ENCODE measurements around the gene PHF1. TPM values are rescaled to one million over a fixed set of nuclear protein-coding genes. Genes with fewer than 3 reads are reported as not detected.

The PHF1 gene
- total RNA-seq, 1 experiment from 2014 or later: 68.3 TPM

DNA sequence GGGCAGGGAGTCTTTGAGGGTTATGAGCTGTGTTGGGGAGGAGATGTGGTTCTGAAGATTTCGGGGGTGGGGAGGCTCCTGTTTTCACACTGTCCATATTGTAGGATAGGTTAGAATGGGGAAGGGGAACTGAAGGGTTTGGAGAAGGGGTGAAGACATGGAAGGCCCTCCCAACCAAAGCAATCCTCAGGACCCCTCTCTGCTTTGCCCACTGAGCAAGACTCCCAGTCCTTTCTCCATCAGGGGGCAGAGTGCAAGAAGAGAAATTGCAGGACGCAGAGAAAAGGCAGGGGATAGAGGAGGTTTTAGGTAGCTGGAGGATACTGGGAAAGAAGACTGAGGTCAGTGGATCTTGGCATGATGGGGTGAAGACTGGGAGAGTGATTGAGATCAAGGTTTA lies 13.0 kb downstream of the PHF1 start:
- DNase-seq: no peak
- Mint-ChIP-seq H3K4me3 (ENCODE audit: low read depth, unreplicated experiment) (peak overlapping the region; percentile 87), H3K27me3 (ENCODE audit: unreplicated experiment) (peaks cover 39% of the 10 kb centered on the region), H3K4me1 (ENCODE audit: low read depth, unreplicated experiment) (peaks cover 36% of the 10 kb centered on the region), H3K9me3 (ENCODE audit: low read depth, unreplicated experiment) (no peaks in the 10 kb centered on the region), H3K36me3 (ENCODE audit: insufficient read depth, unreplicated experiment) (peaks cover 45% of the 10 kb centered on the region), H3K27ac (ENCODE audit: unreplicated experiment) (peak overlapping the region; percentile 64)
- CTCF ChIA-PET: no interaction called here
- BruUV-seq (replicated peaks): no TSS peak
- intact Hi-C loops (cut with micrococcal nuclease; ENCODE audit: unreplicated experiment): no loop called here
- TF ChIP-seq CTCF (IDR thresholded peaks at IDR 0.05; ENCODE audit: unreplicated experiment): no peak

DNA sequence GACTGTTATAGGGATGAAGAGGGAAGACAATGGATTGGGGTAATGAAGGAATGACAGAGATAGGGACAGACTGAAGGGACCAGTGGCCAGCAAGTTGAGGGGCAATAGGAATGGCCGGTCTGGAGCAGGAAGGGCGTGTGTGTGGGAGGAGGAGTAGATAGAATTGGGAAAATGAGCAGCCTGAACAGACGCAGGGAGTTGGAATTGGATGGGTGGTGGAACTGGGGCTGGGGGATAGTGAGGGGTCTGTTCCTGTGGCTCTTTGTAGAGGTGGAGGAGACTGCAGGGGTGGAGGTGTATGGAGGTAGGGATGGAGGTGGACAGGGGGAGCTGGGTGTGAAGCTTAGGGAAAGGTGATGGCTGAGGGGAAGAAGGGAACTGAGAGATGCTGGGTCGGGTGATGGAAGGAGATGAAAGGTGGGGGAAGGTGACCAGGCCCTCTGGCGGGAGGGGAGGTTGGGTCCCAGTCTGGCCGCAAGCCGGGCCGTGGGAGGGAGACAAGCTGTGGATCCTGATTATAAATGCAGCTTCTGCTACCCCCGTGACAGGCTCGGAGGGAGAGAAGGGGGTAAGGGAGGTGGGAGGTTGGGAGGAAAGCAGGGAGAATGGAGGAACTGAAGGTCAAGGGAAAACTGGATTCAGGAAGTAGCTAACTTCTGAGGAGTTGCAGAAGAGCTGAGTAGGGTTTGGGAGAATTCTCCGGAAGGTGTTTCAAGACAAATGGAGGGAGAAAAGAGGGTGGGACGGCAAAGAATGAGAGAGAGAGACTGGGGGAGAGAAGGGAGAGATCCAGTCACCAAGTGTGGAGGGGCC lies 14.2 kb downstream of the PHF1 start:
- Mint-ChIP-seq H3K4me1 (ENCODE audit: low read depth, unreplicated experiment) (peaks cover 48% of the 10 kb centered on the region), H3K36me3 (ENCODE audit: insufficient read depth, unreplicated experiment) (peaks cover 47% of the 10 kb centered on the region), H3K9me3 (ENCODE audit: low read depth, unreplicated experiment) (no peaks in the 10 kb centered on the region), H3K27ac (ENCODE audit: unreplicated experiment) (peak overlapping the region; percentile 64), H3K4me3 (ENCODE audit: low read depth, unreplicated experiment) (peak overlapping the region; percentile 87), H3K27me3 (ENCODE audit: unreplicated experiment) (peaks cover 37% of the 10 kb centered on the region)
- TSS peak; percentile 98 for BruUV-seq (replicated peaks)
- CTCF ChIA-PET: interaction anchor here (0.5 to 2.0 kb wide), 8 partner anchors 14 to 1761 kb away, joined by 3 to 7 read pairs (median 4); partner anchors contain the start of genes B3GALT4 and PHF1
- intact Hi-C loops (cut with micrococcal nuclease; ENCODE audit: unreplicated experiment): loop anchor here (5.0 kb wide), 1 partner anchor 33 kb away; the partner anchor contains the start of gene KIFC1
- DNase-seq: peak; percentile 26
- TF ChIP-seq CTCF (IDR thresholded peaks at IDR 0.05; ENCODE audit: unreplicated experiment): no peak

- Mint-ChIP-seq H3K36me3 (ENCODE audit: insufficient read depth, unreplicated experiment) (peaks cover 47% of the 10 kb centered on the region), H3K4me3 (ENCODE audit: low read depth, unreplicated experiment) (peak overlapping the region; percentile 87), H3K27me3 (ENCODE audit: unreplicated experiment) (peaks cover 28% of the 10 kb centered on the region), H3K9me3 (ENCODE audit: low read depth, unreplicated experiment) (no peaks in the 10 kb centered on the region), H3K27ac (ENCODE audit: unreplicated experiment) (peak overlapping the region; percentile 64), H3K4me1 (ENCODE audit: low read depth, unreplicated experiment) (peaks cover 49% of the 10 kb centered on the region)
- BruUV-seq (replicated peaks): TSS peak; percentile 44
- CTCF ChIA-PET: interaction anchor here (0.5 to 2.0 kb wide), 16 partner anchors 31 to 1762 kb away, joined by 3 to 10 read pairs (median 4); partner anchors contain the start of genes B3GALT4, BAK1, UQCC2 and ZBTB22
- peak; percentile 95 for DNase-seq
- intact Hi-C loops (cut with micrococcal nuclease; ENCODE audit: unreplicated experiment): loop anchor here (5.0 kb wide), 1 partner anchor 34 kb away; the partner anchor contains the start of gene KIFC1
- TF ChIP-seq CTCF (IDR thresholded peaks at IDR 0.05; ENCODE audit: unreplicated experiment): peak; percentile 76
Measured at GRCh38 chr6:33425668-33426577, 15.1 kb downstream of the PHF1 start.
